H9 (cell line): ENCODE data around the gene RNF208. TPM values are rescaled to one million over a fixed set of nuclear protein-coding genes. Genes with fewer than 3 reads are reported as not detected.

Experiments used
- DNase-seq: peaks from one replicate; pipeline ENCODE4 v3.0.0-alpha.2; 2017
- H2AFZ ChIP-seq: one replicate; pipeline ENCODE4 v1.6.1; 2013; ENCODE audit warnings: mild to moderate bottlenecking, low read length, control low read depth, moderate library complexity
- H2AK5ac ChIP-seq: 2 replicates; pipeline ENCODE4 v1.6.1; 2013; ENCODE audit warnings: low read length, control low read depth, mixed read lengths; ENCODE audit not compliant: insufficient read length
- H2BK120ac ChIP-seq: one replicate; pipeline ENCODE4 v1.6.1; 2013; ENCODE audit warnings: low read depth, mild to moderate bottlenecking, low read length, control low read depth, inconsistent platforms; ENCODE audit not compliant: poor library complexity, severe bottlenecking
- H2BK12ac ChIP-seq: 2 replicates; pipeline ENCODE4 v1.6.1; 2013; ENCODE audit warnings: low read length, control low read depth, mixed read lengths, low read depth; ENCODE audit not compliant: insufficient read length
- H2BK15ac ChIP-seq: 2 replicates; pipeline ENCODE4 v1.6.1; 2013; ENCODE audit warnings: low read depth, low read length, control low read depth
- H2BK20ac ChIP-seq: one replicate; pipeline ENCODE4 v1.6.1; 2013; ENCODE audit warnings: low read depth, mild to moderate bottlenecking, low read length, control low read depth, inconsistent platforms; ENCODE audit not compliant: poor library complexity, severe bottlenecking
- H2BK5ac ChIP-seq: 2 replicates; pipeline ENCODE4 v1.6.1; 2013; ENCODE audit warnings: low read length, control low read depth, mixed read lengths; ENCODE audit not compliant: insufficient read length
- H3K14ac ChIP-seq: 2 replicates; pipeline ENCODE4 v1.6.1; 2013; ENCODE audit warnings: low read length, control low read depth; ENCODE audit not compliant: insufficient read depth
- H3K18ac ChIP-seq: 2 replicates; pipeline ENCODE4 v1.6.1; 2013; ENCODE audit warnings: low read depth, mild to moderate bottlenecking, mixed read lengths, low read length, control low read depth; ENCODE audit not compliant: insufficient read length
- H3K23ac ChIP-seq: 2 replicates; pipeline ENCODE4 v1.6.1; 2013; ENCODE audit warnings: low read length, control low read depth, mixed read lengths, low read depth; ENCODE audit not compliant: insufficient read length
- H3K23me2 ChIP-seq: 2 replicates; pipeline ENCODE4 v1.6.1; 2013; ENCODE audit warnings: low read depth, mild to moderate bottlenecking, mixed read lengths, low read length, control low read depth; ENCODE audit not compliant: insufficient read length, poor library complexity, severe bottlenecking
- H3K27ac ChIP-seq: 2 replicates; pipeline ENCODE4 v1.5.1; 2013; ENCODE audit warnings: low read length, control low read depth, mixed read lengths, low read depth; ENCODE audit not compliant: insufficient read length
- H3K27me3 ChIP-seq: 2 replicates; pipeline ENCODE4 v1.6.1; 2013; ENCODE audit warnings: low read length, control low read depth, inconsistent platforms; ENCODE audit not compliant: insufficient read depth
- H3K4ac ChIP-seq: 2 replicates; pipeline ENCODE4 v1.6.1; 2013; ENCODE audit warnings: low read depth, mild to moderate bottlenecking, control low read depth, inconsistent platforms, low read length, moderate library complexity
- H3K4me1 ChIP-seq: 2 replicates; pipeline ENCODE4 v1.6.1; 2013; ENCODE audit warnings: low read length, control low read depth, inconsistent platforms; ENCODE audit not compliant: insufficient read depth
- H3K4me2 ChIP-seq: 2 replicates; pipeline ENCODE4 v1.6.1; 2013; ENCODE audit warnings: low read length, control low read depth, mixed read lengths; ENCODE audit not compliant: insufficient read length, insufficient read depth
- H3K56ac ChIP-seq: 2 replicates; pipeline ENCODE4 v1.6.1; 2013; ENCODE audit warnings: low read depth, mild to moderate bottlenecking, mixed read lengths, low read length, control low read depth; ENCODE audit not compliant: insufficient read length
- H3K79me1 ChIP-seq: 2 replicates; pipeline ENCODE4 v1.6.1; 2013; ENCODE audit warnings: low read depth, mild to moderate bottlenecking, moderate library complexity, low read length, control low read depth, inconsistent platforms; ENCODE audit not compliant: insufficient read depth, poor library complexity, severe bottlenecking
- H3K79me2 ChIP-seq: 2 replicates; pipeline ENCODE4 v1.6.1; 2013; ENCODE audit warnings: low read length, control low read depth, inconsistent platforms; ENCODE audit not compliant: insufficient read depth
- H3K9ac ChIP-seq: 2 replicates; pipeline ENCODE4 v1.6.1; 2013; ENCODE audit warnings: low read length, control low read depth, mixed read lengths; ENCODE audit not compliant: insufficient read length; ENCODE audit errors: extremely low read depth
- H3K9me3 ChIP-seq: one replicate; pipeline ENCODE4 v1.6.1; 2013; ENCODE audit warnings: low read depth, low read length, inconsistent platforms; ENCODE audit not compliant: control insufficient read depth
- H3T11ph ChIP-seq: one replicate; pipeline ENCODE4 v1.6.1; 2013; ENCODE audit warnings: mild to moderate bottlenecking, low read length, control low read depth, inconsistent platforms
- H4K20me1 ChIP-seq: one replicate; pipeline ENCODE4 v1.6.1; 2013; ENCODE audit not compliant: control insufficient read depth, insufficient read length, insufficient read depth
- H4K5ac ChIP-seq: 2 replicates; pipeline ENCODE4 v1.6.1; 2013; ENCODE audit warnings: low read depth, mild to moderate bottlenecking, mixed read lengths, low read length, control low read depth; ENCODE audit not compliant: insufficient read length
- H4K8ac ChIP-seq: replicated peaks from 2 replicates; pipeline ENCODE4 v1.6.1; 2013; ENCODE audit warnings: low read length, control low read depth, mixed read lengths, low read depth; ENCODE audit not compliant: insufficient read length
- H4K91ac ChIP-seq: 2 replicates; pipeline ENCODE4 v1.6.1; 2013; ENCODE audit warnings: low read depth, mild to moderate bottlenecking, moderate library complexity, mixed read lengths, low read length, control low read depth; ENCODE audit not compliant: insufficient read length
- H3K27ac Mint-ChIP-seq, 3 experiments: 2 replicates in 2 of 3; 3 replicates in 1 of 3; pipeline ENCODE4 v1.8.0; 2020 to 2021; ENCODE audit warnings: mixed read lengths in 3 of 3, mild to moderate bottlenecking in 1 of 3, moderate library complexity in 1 of 3
- H3K27me3 Mint-ChIP-seq: 2 replicates; pipeline ENCODE4 v1.8.0; 2021; ENCODE audit warnings: low read depth, mild to moderate bottlenecking, moderate library complexity, mixed read lengths
- H3K36me3 Mint-ChIP-seq, 3 experiments: 2 replicates in 2 of 3; 3 replicates in 1 of 3; pipeline ENCODE4 v1.8.0; 2020 to 2021; ENCODE audit warnings: low read depth in 3 of 3, mixed read lengths in 3 of 3; ENCODE audit not compliant: insufficient read depth in 1 of 3
- H3K4me1 Mint-ChIP-seq, 2 experiments: 2 replicates each; pipeline ENCODE4 v1.8.0; 2020; ENCODE audit warnings: mixed read lengths in 2 of 2
- H3K4me3 Mint-ChIP-seq, 2 experiments: 2 replicates in 1 of 2; 3 replicates in 1 of 2; pipeline ENCODE4 v1.8.0; 2020 to 2021; ENCODE audit warnings: mild to moderate bottlenecking in 2 of 2, mixed read lengths in 2 of 2, moderate library complexity in 1 of 2
- H3K9me3 Mint-ChIP-seq, 2 experiments: 2 replicates in 1 of 2; 3 replicates in 1 of 2; pipeline ENCODE4 v1.8.0; 2020; ENCODE audit warnings: mild to moderate bottlenecking in 2 of 2, mixed read lengths in 2 of 2, moderate library complexity in 1 of 2
- WGBS: extraction: QIAGEN DNeasy Blood & Tissue Kit; methylation state at CpG from one replicate; pipeline ENCODE4 v1.1.7; 2013; ENCODE audit warnings: missing lambda C conversion rate, low lambda C conversion rate, mixed read lengths; ENCODE audit not compliant: insufficient read length; ENCODE audit errors: extremely low coverage; 5-methylcytosine and 5-hydroxymethylcytosine counted together
- total RNA-seq: library from RNA; stranded (reverse); gene quantifications from 2 replicates; pipeline ENCODE4 v1.2.1, GENCODE V29; 2021
- TF ChIP-seq, protein P1 (sequence below): fragments of 200-600 bp; sonication (generic); conservative IDR thresholded peaks from 3 replicates; pipeline ENCODE4 v1.8.0; 2021; ENCODE audit warnings: antibody characterized with exemption, mild to moderate bottlenecking

RNF208 gene
- total RNA-seq, 1 experiment from 2014 or later = 7.7 TPM

DNA sequence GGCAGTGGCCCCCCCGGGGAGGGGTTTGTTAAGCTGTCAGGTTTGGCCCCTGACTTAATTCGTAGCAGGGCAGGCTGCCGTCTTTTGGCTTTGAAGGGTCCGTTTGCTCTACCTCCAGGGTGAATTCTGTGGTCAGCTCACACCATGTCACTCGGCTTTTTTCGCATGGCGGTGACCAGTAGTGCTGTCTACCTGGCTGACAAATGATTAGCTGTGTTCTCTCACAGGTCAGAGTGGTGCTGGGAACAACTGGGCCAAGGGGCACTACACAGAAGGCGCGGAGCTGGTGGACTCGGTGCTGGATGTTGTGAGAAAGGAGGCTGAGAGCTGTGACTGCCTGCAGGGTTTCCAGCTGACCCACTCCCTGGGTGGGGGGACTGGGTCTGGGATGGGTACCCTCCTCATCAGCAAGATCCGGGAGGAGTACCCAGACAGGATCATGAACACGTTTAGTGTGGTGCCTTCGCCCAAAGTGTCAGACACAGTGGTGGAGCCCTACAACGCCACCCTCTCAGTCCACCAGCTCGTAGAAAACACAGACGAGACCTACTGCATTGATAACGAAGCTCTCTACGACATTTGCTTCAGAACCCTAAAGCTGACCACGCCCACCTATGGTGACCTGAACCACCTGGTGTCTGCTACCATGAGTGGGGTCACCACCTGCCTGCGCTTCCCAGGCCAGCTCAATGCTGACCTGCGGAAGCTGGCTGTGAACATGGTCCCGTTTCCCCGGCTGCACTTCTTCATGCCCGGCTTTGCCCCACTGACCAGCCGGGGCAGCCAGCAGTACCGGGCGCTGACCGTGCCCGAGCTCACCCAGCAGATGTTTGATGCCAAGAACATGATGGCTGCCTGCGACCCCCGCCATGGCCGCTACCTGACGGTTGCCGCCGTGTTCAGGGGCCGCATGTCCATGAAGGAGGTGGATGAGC, 20.5 kb upstream of the RNF208 start:
- H3K56ac ChIP-seq = no peak overlapping the region
- WGBS = no CpG with 5 or more reads among the region's 36 CpGs
- no peak overlapping the region for H2AFZ ChIP-seq
- Mint-ChIP-seq H3K4me3 (peak overlapping the region; percentile 77 to 86), H3K4me1 (peaks cover 24 to 34% of the 10 kb centered on the region in 2 experiments), H3K9me3 (no peaks in the 10 kb centered on the region; a peak in 2 of 5 replicates), H3K36me3 (peaks cover 19 to 26% (median 24%) of the 10 kb centered on the region in 3 experiments), H3K27ac (no peak overlapping the region; a peak in 3 of 7 replicates), H3K27me3 (peaks cover 18% of the 10 kb centered on the region)
- no peak overlapping the region for H3T11ph ChIP-seq
- H3K79me2 ChIP-seq = no peaks in the 10 kb centered on the region
- H3K27ac ChIP-seq = no peak overlapping the region
- H2BK5ac ChIP-seq = no peak overlapping the region
- no peaks in the 10 kb centered on the region for H3K9me3 ChIP-seq
- TF ChIP-seq, protein P1, sequence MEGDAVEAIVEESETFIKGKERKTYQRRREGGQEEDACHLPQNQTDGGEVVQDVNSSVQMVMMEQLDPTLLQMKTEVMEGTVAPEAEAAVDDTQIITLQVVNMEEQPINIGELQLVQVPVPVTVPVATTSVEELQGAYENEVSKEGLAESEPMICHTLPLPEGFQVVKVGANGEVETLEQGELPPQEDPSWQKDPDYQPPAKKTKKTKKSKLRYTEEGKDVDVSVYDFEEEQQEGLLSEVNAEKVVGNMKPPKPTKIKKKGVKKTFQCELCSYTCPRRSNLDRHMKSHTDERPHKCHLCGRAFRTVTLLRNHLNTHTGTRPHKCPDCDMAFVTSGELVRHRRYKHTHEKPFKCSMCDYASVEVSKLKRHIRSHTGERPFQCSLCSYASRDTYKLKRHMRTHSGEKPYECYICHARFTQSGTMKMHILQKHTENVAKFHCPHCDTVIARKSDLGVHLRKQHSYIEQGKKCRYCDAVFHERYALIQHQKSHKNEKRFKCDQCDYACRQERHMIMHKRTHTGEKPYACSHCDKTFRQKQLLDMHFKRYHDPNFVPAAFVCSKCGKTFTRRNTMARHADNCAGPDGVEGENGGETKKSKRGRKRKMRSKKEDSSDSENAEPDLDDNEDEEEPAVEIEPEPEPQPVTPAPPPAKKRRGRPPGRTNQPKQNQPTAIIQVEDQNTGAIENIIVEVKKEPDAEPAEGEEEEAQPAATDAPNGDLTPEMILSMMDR = no peak
- no peak for DNase-seq
- no peak overlapping the region for H2AK5ac ChIP-seq
- peaks cover 12% of the 10 kb centered on the region for H3K23me2 ChIP-seq
- H3K27me3 ChIP-seq = no peaks in the 10 kb centered on the region
- H3K79me1 ChIP-seq = no peaks in the 10 kb centered on the region
- H3K23ac ChIP-seq = no peak overlapping the region
- no peak overlapping the region for H2BK20ac ChIP-seq
- H4K8ac ChIP-seq = no peak overlapping the region
- H3K4me1 ChIP-seq = no peaks in the 10 kb centered on the region; the same call in 1 of the 2 replicates
- peak overlapping the region; percentile 53 for H3K9ac ChIP-seq
- no peak overlapping the region for H2BK15ac ChIP-seq
- no peak overlapping the region for H3K4ac ChIP-seq
- H4K20me1 ChIP-seq = peaks cover 3% of the 10 kb centered on the region
- no peak overlapping the region for H4K91ac ChIP-seq
- H3K14ac ChIP-seq = no peak overlapping the region; the same call in 1 of the 2 replicates
- H4K5ac ChIP-seq = no peak overlapping the region
- no peak overlapping the region for H2BK12ac ChIP-seq
- no peak overlapping the region for H2BK120ac ChIP-seq
- H3K18ac ChIP-seq = no peak overlapping the region
- H3K4me2 ChIP-seq = peak overlapping the region; percentile 46
